ENCODE results near the gene SLC47A1. TPM values are rescaled to one million over a fixed set of nuclear protein-coding genes. Genes with fewer than 3 reads are reported as not detected.

Gene SLC47A1
- total RNA-seq, 1 donor from 2014 or later, result 13.4 TPM

DNA sequence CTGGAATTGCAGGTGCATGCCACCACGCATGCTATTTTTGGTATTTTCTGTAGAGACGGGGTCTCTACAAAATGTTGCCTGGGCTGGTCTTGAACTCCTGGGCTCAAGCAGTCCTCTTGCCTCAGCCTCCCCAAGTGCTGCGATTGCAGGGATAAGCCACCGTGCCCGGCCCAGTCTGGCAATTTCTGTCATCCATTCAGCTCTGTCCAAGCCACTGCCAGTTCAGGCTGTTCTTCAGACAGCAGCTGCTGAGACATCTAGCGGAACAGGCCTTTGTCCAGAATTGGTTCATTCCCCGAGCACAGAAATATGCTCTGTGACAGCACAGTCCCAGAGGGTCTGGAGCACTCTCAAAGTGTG, 5.4 kb downstream of the SLC47A1 start:
- Histone ChIP-seq H3K27ac (peak overlapping the region; percentile 32), H3K27me3 (no peaks in the 10 kb centered on the region), H3K4me1 (peaks cover 9% of the 10 kb centered on the region), H3K36me3 (no peaks in the 10 kb centered on the region), H3K9me3 (no peaks in the 10 kb centered on the region), H3K4me3 (no peak overlapping the region)
- DNase-seq, result no peak
- TF ChIP-seq, protein P1, sequence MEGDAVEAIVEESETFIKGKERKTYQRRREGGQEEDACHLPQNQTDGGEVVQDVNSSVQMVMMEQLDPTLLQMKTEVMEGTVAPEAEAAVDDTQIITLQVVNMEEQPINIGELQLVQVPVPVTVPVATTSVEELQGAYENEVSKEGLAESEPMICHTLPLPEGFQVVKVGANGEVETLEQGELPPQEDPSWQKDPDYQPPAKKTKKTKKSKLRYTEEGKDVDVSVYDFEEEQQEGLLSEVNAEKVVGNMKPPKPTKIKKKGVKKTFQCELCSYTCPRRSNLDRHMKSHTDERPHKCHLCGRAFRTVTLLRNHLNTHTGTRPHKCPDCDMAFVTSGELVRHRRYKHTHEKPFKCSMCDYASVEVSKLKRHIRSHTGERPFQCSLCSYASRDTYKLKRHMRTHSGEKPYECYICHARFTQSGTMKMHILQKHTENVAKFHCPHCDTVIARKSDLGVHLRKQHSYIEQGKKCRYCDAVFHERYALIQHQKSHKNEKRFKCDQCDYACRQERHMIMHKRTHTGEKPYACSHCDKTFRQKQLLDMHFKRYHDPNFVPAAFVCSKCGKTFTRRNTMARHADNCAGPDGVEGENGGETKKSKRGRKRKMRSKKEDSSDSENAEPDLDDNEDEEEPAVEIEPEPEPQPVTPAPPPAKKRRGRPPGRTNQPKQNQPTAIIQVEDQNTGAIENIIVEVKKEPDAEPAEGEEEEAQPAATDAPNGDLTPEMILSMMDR (IDR thresholded peaks at IDR 0.05), result no peak
- ATAC-seq, result peak; percentile 5
- intact Hi-C loops (cut with DNase I), result no loop called here

DNA sequence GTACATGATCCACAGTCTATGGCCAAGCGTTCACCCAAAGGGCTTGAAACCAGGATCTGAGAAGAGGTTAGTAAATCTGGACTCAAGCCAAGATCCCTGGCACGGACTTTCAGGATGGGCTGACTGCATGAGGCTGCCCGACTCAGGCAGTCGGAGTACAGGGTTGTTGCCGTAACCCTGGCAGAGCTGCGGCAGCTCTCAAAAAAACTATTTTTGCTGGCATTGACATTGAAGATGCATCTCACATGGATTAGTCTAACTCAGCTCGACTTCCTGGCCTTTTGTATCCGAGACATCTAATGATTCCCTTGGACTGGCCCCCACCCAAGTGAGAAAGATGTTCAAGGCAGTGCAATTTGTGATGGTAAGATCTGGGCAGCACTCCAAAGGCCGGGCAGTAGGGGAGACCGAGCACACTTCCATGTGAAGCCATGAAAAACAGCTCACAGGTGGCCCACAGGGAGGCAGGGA, 6.2 kb downstream of the SLC47A1 start:
- no peaks in the 10 kb centered on the region for H3K36me3 ChIP-seq
- H3K4me1 ChIP-seq, result no peaks in the 10 kb centered on the region
- TF ChIP-seq, protein P1 (IDR thresholded peaks at IDR 0.05), result no peak
- no peaks in the 10 kb centered on the region for H3K27me3 ChIP-seq
- no peak overlapping the region for H3K27ac ChIP-seq
- no peaks in the 10 kb centered on the region for H3K9me3 ChIP-seq
- no peak overlapping the region for H3K4me3 ChIP-seq
- ATAC-seq (no peak), DNase-seq (no peak)
- intact Hi-C loops (cut with DNase I), result no loop called here

DNA sequence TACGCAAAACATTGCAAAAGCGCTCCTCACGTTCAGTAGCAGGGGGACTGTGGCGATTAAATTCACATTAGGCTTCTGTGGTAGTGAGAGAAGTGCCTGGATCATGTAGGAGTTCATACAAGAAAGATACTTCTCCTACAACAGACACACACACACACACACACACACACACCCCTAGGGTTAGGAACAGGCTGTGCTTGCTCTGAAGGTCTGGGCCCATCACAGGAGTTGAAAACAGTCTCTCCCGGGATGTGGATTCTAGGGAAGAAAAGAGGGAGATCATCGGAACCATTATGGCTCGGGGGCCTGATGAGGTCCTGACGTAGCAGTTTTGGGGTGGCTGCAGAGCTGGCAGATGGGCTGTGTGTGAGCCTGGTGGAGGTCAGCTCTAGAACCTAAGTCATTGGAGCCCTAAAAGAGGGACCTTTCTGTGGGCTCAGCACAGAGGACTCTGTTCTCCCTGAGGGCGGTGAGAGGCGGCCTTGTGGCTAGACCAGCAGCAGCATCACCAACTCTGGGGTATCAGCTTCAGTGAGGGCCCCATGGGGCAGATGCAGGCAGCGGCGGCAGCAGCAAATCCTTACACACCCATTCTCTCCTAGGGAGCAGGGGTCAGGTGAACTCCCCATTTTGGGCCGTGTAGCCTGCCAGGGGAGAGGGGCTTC, 7.2 kb downstream of the SLC47A1 start:
- intact Hi-C loops (cut with DNase I), result no loop called here
- Histone ChIP-seq H3K27me3 (no peaks in the 10 kb centered on the region), H3K36me3 (no peaks in the 10 kb centered on the region), H3K27ac (no peak overlapping the region), H3K4me3 (no peak overlapping the region), H3K9me3 (no peaks in the 10 kb centered on the region), H3K4me1 (no peaks in the 10 kb centered on the region)
- ATAC-seq (no peak), DNase-seq (no peak)
- TF ChIP-seq, protein P1 (IDR thresholded peaks at IDR 0.05), result no peak

DNA sequence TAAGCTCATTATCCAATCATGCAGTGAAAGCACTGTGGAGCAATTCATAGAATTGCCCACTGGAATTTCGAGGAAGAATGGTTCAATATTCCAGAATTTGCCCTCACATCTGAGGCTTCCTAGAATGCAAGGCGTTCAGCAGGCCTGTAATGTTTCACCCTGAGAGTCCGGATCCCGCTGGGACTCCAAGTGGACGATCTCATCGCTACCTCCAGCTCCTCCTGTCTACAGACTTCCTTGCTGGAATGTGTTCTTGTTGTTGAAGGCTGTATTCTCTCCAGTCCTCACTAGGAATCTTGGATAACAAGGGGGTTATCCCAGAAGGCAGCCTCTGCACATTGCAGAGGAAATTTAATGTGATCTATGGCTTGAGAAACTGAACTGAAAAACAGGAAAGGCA, 7.8 kb downstream of the SLC47A1 start:
- TF ChIP-seq, protein P1 (IDR thresholded peaks at IDR 0.05), result no peak
- H3K27ac ChIP-seq, result no peak overlapping the region
- H3K4me1 ChIP-seq, result peaks cover 2% of the 10 kb centered on the region
- no peaks in the 10 kb centered on the region for H3K36me3 ChIP-seq
- no peak for DNase-seq
- H3K9me3 ChIP-seq, result no peaks in the 10 kb centered on the region
- intact Hi-C loops (cut with DNase I), result no loop called here
- H3K4me3 ChIP-seq, result no peak overlapping the region
- ATAC-seq, result no peak
- no peaks in the 10 kb centered on the region for H3K27me3 ChIP-seq

DNA sequence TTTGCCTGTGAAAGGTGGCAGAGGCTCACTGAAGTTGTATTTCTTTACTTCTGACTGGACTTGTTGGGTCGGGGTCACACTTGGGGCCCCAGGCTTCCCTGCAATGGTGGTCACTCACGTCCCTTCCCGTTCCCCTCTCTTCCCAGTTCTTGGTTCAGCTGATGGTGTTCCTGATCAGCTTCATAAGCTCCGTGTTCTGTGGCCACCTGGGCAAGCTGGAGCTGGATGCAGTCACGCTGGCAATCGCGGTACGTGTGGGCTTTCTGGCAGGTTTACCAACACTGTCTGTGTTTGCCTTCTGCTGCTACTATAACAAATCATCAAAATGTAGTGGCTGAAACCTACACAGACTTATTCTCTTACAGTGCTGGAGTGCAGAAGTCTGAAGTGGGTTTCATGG, 8.6 kb downstream of the SLC47A1 start:
- intact Hi-C loops (cut with DNase I), result no loop called here
- H3K9me3 ChIP-seq, result no peaks in the 10 kb centered on the region
- H3K4me3 ChIP-seq, result no peak overlapping the region
- H3K36me3 ChIP-seq, result no peaks in the 10 kb centered on the region
- no peak for DNase-seq
- ATAC-seq, result no peak
- H3K4me1 ChIP-seq, result peaks cover 3% of the 10 kb centered on the region
- TF ChIP-seq, protein P1 (IDR thresholded peaks at IDR 0.05), result no peak
- no peaks in the 10 kb centered on the region for H3K27me3 ChIP-seq
- H3K27ac ChIP-seq, result no peak overlapping the region

DNA sequence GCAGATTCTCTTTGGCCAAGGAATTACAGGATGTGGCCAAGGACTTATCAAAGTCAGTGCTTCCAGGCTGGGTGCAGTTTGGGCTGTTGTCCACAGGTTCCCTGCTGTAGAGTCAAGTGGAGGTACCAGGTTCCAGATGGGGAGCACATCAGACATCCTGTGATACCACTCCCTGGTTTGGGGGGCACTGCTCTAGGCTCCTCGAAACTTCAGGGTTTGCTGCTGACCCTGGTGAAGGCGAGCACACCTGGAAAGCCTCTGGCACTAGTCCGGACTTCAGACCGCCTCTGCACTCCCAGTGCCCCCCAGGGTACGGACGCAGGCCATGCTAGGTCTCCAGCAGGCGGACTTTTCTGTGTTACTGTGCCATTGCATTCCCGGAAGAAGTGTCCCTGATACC, 10.7 kb downstream of the SLC47A1 start:
- Histone ChIP-seq H3K4me3 (no peak overlapping the region), H3K9me3 (no peaks in the 10 kb centered on the region), H3K27me3 (no peaks in the 10 kb centered on the region), H3K4me1 (peaks cover 3% of the 10 kb centered on the region), H3K27ac (no peak overlapping the region), H3K36me3 (no peaks in the 10 kb centered on the region)
- ATAC-seq (no peak), DNase-seq (no peak)
- TF ChIP-seq, protein P1 (IDR thresholded peaks at IDR 0.05), result no peak
- intact Hi-C loops (cut with DNase I), result no loop called here

Data from upper lobe of right lung (tissue), 1 donor.